NCI-H748 (cell line): Measurements from ENCODE around the gene CFAP65.

Experiments
- DNase-seq: peaks from one replicate; lab custom pipeline; 2025; ENCODE audit not compliant: unreplicated experiment; lab: John Stamatoyannopoulos, UW

CFAP65 gene, protein sequence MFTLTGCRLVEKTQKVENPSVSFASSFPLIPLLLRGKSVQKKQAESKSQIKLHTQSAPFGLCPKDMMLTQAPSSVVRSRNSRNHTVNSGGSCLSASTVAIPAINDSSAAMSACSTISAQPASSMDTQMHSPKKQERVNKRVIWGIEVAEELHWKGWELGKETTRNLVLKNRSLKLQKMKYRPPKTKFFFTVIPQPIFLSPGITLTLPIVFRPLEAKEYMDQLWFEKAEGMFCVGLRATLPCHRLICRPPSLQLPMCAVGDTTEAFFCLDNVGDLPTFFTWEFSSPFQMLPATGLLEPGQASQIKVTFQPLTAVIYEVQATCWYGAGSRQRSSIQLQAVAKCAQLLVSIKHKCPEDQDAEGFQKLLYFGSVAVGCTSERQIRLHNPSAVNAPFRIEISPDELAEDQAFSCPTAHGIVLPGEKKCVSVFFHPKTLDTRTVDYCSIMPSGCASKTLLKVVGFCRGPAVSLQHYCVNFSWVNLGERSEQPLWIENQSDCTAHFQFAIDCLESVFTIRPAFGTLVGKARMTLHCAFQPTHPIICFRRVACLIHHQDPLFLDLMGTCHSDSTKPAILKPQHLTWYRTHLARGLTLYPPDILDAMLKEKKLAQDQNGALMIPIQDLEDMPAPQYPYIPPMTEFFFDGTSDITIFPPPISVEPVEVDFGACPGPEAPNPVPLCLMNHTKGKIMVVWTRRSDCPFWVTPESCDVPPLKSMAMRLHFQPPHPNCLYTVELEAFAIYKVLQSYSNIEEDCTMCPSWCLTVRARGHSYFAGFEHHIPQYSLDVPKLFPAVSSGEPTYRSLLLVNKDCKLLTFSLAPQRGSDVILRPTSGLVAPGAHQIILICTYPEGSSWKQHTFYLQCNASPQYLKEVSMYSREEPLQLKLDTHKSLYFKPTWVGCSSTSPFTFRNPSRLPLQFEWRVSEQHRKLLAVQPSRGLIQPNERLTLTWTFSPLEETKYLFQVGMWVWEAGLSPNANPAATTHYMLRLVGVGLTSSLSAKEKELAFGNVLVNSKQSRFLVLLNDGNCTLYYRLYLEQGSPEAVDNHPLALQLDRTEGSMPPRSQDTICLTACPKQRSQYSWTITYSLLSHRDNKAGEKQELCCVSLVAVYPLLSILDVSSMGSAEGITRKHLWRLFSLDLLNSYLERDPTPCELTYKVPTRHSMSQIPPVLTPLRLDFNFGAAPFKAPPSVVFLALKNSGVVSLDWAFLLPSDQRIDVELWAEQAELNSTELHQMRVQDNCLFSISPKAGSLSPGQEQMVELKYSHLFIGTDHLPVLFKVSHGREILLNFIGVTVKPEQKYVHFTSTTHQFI (N-terminal part only)

DNA sequence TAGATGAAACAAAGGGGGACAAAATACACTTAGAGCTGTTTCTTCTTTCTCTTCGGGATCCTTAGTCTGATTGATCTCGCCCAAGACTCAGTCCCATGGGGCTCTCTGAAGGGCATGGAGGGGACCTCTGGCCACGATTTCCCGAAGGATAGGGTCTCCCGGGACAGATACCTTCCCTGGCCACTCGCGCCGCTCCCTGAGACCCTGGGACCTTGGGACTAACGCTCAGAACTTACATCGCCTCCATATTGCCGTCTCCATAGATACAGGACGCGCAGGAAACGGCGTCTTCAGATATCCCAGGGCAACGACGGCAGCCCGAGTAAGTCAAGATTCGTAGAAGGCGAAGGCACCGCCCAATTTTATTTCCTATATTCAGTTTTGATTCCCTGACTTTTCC, at the start of gene CFAP65:
Gene CFAP65, minus strand, starts transcription at position 265 of the 400 bp plus-strand sequence. CDS start 2,468 bp downstream, outside the sequence.
- peak; percentile 76 for DNase-seq

DNA sequence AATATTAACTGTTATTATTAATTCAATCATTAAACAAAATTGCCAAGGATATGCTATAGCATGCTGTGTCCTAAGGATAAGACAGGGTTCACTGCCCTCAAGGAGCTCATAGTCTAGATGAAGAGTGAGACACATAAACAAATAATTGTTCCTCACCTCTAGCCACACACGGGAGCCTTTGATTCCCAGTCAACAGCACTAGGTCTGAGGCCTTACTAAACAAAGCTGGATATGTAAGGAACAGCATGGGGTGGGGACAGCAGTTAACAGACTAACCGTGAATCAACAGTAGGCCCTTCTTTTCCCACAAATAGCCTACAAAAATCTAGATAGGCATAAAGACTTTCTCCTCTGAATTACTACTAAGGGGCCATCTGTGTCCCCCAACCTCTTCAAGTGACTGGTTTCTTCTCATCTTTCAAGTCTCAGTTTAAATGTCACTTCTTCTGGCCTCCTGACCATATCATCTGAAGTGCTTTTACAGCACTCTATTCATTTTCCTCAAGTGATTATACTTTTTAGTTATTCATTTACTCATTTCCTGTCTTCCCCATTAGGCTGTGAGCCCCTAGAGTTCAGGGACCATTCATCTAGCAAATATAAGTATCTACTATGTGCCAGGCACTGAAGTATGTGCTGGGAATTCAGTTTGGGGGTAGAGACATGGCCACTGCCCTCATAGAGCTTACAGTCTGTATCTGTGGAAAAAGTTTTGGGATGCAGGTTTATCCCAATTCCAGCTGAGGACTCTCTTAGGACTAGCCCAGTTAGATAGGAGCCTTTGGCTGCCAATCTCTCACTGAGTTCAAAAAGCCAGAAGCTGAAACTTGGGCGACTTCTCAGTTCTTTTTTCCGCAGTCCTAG, 49.4 kb upstream of the CFAP65 start:
- DNase-seq: no peak

DNA sequence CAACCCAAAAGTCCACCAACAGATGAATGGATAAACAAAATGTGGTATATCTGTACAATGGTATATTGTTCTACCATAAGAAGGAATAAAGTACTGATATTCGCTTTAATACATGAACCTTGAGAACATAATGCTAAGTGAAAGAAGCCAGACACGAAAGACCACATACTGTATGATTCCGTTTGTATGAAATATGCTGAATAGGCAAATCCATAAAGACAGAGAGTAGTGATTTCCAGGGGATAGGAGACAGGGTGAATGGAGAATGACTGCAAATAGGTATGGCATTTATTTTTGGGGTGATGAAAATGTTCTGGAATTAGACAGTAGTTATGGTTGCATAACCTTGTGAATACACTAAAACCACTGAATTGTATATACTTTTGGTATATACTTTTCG, 48.0 kb upstream of the CFAP65 start:
- no peak for DNase-seq

DNA sequence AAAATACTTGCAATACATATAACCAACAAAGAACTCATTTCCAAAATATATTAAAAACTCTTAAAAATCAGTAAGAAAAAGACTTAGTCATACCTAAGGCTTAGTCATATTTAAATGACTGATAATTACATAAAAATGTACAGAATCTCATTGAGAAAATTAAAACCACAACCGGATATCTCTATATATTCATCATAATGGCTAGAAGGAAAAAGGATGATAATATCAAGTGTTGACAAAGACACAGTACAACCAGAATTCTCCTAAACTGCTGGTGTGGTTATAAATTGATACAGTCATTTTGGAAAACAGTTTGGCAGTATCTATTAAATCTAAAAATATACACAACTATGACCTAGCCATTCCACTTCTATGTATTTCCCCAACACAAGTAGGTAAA, 46.5 kb upstream of the CFAP65 start:
- DNase-seq: no peak

DNA sequence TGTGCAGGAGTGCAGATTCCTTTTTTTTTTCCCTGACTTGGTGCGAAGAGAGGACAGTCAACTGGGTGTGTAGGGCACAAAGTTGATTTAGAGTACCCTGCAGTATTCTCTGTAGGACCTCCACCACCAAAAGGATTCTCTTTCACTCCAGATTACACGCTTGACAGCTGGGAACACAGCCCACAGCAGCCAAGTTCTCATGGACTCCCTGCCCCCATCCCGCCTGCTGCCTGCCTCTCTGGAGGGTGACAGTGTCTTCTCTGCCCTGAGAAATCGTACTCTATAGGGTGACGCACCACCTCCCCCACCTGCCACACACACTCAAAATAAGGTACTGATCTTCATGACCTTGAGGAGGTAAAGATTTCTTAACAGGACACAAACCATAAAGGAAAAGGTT, 46.0 kb upstream of the CFAP65 start:
- no peak for DNase-seq

DNA sequence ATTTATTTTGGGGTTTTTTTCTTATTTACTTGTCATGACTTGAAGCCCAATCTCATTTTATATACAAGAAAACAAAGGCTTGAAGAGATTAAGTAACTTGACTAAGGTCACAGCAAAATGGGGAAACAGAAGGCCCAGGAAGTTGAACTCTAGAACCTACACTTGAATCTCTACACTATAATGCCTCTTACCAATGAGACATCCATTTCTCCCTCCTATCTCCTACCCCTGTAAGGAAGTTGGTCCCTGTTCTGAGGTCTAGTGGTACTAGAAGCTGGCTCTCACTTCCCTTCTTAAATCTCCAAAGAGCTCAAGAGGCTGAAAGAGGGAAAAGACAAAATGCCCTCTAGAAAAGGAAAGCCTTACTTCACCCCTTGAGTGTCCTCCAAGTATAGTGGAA, 44.9 kb upstream of the CFAP65 start:
- no peak for DNase-seq

DNA sequence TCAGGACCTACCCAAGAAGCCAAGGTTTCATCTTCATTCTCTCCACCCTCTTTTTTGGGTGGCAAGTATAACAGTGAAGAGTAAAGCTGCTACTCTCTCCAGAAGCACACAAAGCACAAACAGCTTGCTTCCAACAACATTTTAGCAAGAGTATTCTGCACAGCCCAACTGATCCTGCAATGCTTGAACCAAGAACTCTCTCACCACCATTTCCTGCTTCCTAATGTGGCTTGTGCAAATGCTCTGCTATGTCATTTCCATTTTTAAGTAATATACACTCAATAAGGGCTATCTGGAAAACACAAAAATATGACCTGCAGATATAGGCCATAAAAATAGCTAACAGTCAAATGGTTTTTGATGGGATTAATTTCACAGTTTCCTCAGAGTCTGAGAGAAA, 43.5 kb upstream of the CFAP65 start:
- no peak for DNase-seq

DNA sequence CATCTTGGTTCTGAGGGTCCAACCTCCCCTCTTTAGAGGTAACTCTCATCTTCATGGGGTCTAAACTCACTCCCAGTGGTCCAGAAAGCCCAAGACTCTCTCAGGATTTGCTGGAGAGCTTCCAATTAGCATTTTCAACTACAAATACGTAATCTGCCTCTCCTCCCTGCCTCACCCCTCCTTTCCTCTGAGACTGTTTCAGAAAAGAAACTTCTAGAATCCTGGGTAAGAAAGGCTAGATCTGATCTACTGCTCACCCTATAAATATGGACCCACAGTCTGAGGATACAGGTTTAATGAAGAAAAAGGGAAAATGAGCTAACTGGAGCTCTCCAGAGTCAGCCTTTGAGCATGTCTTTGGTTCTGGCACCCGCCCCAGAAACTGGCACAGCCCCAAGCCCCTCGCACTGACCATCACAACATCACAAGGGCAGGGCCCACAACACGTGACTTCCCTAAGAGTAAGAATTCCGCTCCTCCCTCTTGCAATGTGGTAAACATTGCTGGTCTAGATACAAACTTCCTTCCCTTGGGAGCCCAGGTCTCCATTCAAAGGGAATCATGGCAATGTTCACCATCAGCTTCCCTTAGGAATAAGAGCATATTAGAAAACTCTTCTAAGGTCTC, 41.1 kb upstream of the CFAP65 start:
- no peak for DNase-seq

DNA sequence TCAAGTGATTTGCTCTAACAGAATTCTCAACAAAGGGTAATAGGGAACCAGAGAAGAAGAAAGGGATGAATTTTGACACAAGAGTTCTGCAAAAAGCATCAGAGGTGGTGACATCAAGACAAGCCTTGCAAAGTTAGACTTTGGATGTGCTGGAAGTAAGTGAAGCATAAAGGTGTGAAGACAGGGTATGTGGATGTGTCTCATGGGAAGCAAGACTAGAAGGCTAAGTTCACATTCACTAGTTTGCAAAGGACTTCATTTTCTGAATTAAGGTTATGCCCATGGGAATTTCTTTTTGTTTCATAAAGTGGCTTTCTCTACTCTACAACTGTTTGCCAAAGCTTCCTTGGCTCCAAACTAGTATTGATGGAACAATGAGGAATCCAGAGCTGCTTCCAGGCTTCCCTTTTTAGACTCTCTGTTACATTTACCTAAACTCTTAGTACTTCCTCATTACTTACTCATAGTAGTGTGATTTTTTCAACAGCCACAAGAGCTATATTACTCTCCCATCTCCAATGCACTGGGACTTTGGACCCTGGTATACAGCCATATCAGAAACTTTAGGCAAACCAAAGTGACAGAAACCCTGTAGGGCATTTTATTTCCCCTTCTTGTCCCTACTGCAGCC, 40.5 kb upstream of the CFAP65 start:
- DNase-seq: no peak

DNA sequence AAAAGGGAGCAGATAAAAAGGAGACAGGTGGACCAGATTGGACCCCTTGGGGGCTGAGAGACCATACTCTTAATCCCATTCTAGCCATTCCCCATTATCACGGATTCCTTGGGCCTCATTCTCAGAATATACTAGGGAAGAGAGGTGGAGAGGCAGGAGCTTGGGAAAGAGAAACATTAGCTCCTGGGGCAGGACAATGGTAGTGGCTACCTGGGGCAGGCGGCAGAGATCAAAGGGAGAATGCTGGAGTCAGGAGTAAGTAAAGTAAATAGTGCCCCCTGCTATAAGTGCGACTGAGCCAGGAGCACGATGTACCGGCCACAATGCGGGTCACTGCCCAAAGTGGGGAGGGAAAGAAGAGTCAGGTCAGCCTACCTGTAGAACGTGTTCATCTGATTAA, 39.8 kb upstream of the CFAP65 start:
- DNase-seq: no peak

DNA sequence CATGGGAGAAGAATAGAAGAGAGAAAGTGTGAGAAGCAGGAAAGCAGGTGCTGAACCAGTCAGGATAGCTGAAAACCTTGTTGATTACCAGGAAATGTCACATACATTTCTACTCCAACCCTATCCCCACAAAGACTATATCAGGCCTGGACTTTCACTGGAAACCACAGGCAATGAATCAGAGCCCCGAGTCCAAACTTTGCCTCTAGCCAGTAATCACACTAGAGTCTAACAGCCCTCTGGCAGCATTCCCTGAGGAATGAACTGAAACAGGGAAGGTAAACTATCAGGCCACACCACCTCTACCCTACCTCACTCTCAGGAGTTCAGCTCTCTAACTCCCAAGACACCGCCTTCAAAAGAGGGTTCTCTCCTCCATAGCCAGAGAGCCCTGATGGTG, 38.1 kb upstream of the CFAP65 start:
- DNase-seq: no peak

DNA sequence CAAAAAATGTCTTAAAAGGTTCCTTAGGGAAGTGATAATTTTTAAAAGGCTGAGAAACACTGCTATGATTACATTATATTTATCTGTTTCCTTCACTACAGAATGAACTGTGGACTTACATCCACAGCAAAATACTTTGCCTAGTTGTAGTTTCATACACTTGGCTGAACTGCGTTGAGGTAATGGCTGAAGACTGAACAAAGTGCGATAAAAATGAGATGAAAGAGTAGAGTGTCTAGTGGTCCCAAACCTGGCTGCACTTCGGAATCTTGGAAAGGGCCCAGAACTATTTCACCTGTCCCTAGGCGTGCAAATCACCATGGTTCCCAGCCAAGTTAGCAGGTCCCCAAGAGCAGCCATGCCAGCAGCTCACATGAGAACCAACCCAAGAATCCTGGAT, 37.6 kb upstream of the CFAP65 start:
- no peak for DNase-seq

DNA sequence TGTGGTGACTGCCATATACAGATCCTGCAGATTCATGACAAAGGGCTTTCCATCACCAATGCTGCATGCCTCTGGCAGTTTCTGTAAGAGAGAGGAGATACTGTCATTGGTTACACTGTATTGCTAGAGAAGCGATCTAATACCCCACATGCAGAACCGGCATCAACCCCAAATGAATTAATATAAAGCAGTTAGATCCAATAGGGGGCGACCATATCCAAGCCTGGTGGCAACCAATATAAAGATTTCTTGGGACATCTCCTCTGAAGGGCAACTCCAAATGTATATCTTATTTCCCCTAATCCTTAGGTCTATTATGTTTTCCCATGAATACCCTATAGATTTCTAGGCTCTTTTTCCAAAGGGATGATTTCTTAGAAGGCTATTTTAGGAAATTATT, 36.8 kb upstream of the CFAP65 start:
- DNase-seq: no peak

DNA sequence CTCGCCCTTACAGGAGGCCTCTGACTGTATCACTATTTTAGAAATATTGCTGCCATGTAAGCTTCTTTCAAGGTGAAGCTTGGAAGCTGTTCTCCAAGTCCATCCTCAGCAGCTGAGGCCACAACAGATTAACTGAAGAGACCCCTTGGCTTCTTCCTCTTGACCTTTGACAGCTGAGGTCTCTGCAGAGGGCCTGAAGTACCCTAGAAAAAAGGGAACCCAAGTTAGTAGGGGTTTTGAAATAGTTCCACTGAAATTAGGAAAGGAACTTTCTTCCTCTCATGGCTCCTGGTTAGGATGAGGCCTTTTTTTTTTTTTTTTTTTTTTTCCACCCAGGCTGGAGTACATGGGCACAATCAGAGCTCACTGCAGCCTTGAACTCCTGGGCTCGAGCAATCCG, 34.9 kb upstream of the CFAP65 start:
- no peak for DNase-seq

DNA sequence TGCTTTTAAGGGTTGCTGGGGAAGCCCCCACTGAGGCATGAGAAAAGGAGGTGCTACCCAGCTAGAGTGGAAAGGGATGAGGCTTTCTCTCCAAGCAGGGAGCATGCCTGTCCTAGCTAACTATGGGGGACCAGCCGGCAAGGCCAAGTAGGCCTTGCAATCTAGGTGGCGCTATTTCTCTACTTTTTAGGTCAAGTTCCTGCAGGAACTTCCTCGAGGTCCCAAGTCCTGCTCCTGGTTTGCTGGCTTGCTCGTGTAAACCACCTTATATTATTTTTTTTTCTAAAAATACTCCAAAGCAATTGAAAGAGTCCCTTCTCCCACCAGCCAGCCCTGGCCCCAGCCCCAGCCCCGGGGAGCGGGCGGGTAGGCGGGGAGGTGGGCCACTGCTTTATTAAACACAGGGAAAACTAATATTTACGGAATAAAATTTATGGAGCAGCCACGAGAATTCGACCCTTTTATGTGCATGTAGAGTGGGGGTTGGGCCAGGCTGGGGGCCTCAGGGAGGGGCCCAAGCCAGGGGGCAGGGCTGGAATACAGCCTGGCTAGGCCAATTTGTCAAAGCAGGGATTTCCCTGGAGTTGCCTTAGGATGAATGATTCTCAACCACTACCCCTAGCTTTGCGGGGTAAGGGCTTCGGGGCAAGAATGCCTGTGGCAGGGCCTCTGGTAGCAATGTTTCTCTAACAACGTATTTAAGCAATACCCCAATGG, 32.3 kb upstream of the CFAP65 start:
- peak; percentile 72 for DNase-seq

DNA sequence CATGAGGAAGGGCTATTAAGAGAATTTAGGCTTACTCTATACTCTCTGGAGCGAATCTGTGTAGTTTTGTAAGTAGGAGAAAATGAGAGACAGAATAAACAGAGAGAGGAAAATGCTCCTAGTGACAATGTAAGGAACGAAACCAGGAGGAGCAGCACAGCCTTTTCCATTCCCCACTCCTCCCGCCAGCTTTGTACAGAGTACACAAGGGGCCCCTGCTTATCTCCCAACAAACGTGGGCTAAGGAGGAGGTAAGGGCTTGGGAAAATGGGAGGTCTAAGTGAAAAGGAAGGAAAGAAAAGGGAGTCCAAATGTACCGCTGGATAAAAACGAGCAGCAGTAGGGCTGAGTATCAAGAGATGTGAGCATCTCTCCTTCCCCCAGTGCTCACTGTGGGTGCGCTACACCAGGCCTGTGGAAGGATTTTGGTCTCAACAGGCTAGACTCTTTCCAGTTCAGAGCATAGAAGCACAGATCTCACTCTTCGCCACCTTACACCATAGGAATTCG, 31.5 kb upstream of the CFAP65 start:
- no peak for DNase-seq

DNA sequence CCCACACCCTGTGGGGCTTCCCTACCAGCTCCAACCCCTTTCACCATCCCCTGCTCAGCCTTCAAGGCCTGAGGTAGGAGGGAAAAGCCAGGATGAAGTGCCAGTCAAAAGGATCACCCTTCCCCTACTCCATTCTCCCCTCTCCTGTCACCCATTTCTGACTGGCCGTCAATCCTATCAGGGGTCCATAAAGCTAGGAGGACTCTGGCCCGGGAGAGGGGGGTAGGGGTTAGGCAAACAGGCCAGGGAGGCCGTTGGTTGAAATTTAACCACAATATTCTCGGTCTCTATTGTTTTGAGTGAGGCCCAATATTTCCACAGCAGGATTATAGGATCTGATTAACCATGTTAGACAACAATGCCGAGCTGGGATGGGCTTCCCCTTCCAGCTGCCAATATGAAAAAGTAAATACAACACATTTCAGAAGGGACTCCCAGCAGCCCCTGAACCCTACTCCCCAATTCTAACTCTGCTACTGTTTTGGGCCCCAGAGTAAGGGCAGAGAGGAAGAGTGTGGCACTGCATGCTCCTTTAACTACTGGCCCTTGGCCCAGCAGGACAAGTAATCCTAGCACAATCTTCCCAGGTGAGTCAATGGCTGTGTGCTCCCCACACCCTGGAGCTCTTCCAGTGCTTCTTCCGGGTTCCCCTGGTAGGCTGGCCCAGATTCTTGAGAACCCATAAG, 30.0 kb upstream of the CFAP65 start:
- DNase-seq: no peak

DNA sequence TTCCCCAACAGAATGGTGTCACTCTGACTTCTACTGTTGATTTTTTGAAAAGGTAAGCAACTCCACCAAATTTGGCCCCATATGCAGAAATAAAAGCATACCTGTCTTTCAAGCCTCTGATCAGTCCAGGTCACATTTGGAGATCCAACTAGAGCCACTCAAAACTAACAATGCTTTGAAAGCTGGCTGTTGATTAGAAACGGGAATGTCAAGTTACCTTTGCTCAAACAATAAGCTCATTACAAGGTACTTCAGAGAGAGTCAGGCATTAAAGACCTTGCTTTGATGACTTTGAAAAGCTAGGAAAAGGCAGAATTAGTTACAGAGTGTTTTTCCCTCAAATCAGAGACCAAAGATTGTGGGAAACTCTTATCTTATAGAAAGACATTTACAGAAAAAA, 24.2 kb upstream of the CFAP65 start:
- no peak for DNase-seq
